Colonic mucosa (tissue), 4 donors: ENCODE measurements around the gene BLTP1. TPM values are rescaled to one million over a fixed set of nuclear protein-coding genes. Genes with fewer than 3 reads are reported as not detected.

Source experiments
- DNase-seq: peaks from one replicate; pipeline ENCODE4 v3.0.0-alpha.2; 2020
- H3K27ac ChIP-seq: fragments of 200-600 bp; one replicate; pipeline ENCODE4 v1.8.0; 2021
- H3K27me3 ChIP-seq: fragments of 200-600 bp; one replicate; pipeline ENCODE4 v1.8.0; 2021
- H3K36me3 ChIP-seq: fragments of 200-600 bp; one replicate; pipeline ENCODE4 v1.8.0; 2021
- H3K4me1 ChIP-seq: fragments of 200-600 bp; one replicate; pipeline ENCODE4 v1.8.0; 2021; ENCODE audit warnings: mild to moderate bottlenecking
- H3K4me3 ChIP-seq: fragments of 200-600 bp; one replicate; pipeline ENCODE4 v1.8.0; 2021
- H3K9ac ChIP-seq, 2 donors: one replicate each; pipeline ENCODE4 v1.7.0; 2013; ENCODE audit warnings: control low read depth in 2 of 2, low read depth in 2 of 2, low read length in 2 of 2
- H3K9me3 ChIP-seq: fragments of 200-600 bp; one replicate; pipeline ENCODE4 v1.8.0; 2021
- intact Hi-C: fragments of 100-400 bp; cut with DNase I; formaldehyde crosslinking; loops from one replicate; pipeline ENCODE4 v1.14.1; 2022
- total RNA-seq, 2 donors: library from RNA; stranded (reverse); fragmentation: NEBNext Ultra II Directional in 1 of 2; extraction: Animal tissue kit (Norgen Biotek cat#: 25700) in 1 of 2; gene quantifications; one replicate each; pipeline ENCODE4 v1.2.1, GENCODE V29; 2021
- TF ChIP-seq, protein P1 (sequence below): fragments of 200-600 bp; IDR thresholded peaks from one replicate; pipeline ENCODE4 v1.8.0; 2022; ENCODE audit warnings: antibody characterized with exemption, mild to moderate bottlenecking
- donor health status: healthy.
- donor health status: DM: no; HTN: no; CAD: no.
- donor health status: DM: no; HTN: no; CAD: no.

BLTP1 gene
- total RNA-seq, 2 donors from 2014 or later = 47.8 to 80.1 TPM

- TF ChIP-seq, protein P1, sequence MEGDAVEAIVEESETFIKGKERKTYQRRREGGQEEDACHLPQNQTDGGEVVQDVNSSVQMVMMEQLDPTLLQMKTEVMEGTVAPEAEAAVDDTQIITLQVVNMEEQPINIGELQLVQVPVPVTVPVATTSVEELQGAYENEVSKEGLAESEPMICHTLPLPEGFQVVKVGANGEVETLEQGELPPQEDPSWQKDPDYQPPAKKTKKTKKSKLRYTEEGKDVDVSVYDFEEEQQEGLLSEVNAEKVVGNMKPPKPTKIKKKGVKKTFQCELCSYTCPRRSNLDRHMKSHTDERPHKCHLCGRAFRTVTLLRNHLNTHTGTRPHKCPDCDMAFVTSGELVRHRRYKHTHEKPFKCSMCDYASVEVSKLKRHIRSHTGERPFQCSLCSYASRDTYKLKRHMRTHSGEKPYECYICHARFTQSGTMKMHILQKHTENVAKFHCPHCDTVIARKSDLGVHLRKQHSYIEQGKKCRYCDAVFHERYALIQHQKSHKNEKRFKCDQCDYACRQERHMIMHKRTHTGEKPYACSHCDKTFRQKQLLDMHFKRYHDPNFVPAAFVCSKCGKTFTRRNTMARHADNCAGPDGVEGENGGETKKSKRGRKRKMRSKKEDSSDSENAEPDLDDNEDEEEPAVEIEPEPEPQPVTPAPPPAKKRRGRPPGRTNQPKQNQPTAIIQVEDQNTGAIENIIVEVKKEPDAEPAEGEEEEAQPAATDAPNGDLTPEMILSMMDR = no peak
Measured at GRCh38 chr4:122146652-122147051, 5.5 kb upstream of the BLTP1 start.

GRCh38 chr4:122150931-122151330, 1.2 kb upstream of the BLTP1 start:
- H3K36me3 ChIP-seq = no peaks in the 10 kb centered on the region
- H3K27me3 ChIP-seq = no peaks in the 10 kb centered on the region
- H3K27ac ChIP-seq = peak overlapping the region; percentile 98
- TF ChIP-seq, protein P1 = no peak
- no peaks in the 10 kb centered on the region for H3K9me3 ChIP-seq
- DNase-seq = no peak
- intact Hi-C loops = loop anchor here (10.0 kb wide), 1 partner anchor 196 kb away; the partner anchor contains the start of gene TRPC3
- H3K9ac ChIP-seq = no peak overlapping the region
- H3K4me3 ChIP-seq = no peak overlapping the region
- no peaks in the 10 kb centered on the region for H3K4me1 ChIP-seq

More at GRCh38 chr4:122146652-122147051, 5.5 kb upstream of the BLTP1 start:
- Histone ChIP-seq H3K4me3 (no peak overlapping the region), H3K9me3 (no peaks in the 10 kb centered on the region), H3K27ac (no peak overlapping the region), H3K9ac (no peak overlapping the region), H3K27me3 (no peaks in the 10 kb centered on the region), H3K4me1 (no peaks in the 10 kb centered on the region), H3K36me3 (no peaks in the 10 kb centered on the region)
- DNase-seq = no peak
- intact Hi-C loops = no loop called here

GRCh38 chr4:122152711-122153226, 638 bp downstream of the BLTP1 start:
- TF ChIP-seq, protein P1 = no peak
- H3K4me1 ChIP-seq = no peaks in the 10 kb centered on the region
- intact Hi-C loops = loop anchor here (10.0 kb wide), 1 partner anchor 198 kb away; the partner anchor contains the start of gene TRPC3

GRCh38 chr4:122156819-122157218, 4.7 kb downstream of the BLTP1 start:
- intact Hi-C loops = loop anchor here (10.0 kb wide), 1 partner anchor 202 kb away; the partner anchor contains the start of gene TRPC3
- Histone ChIP-seq H3K9me3 (no peaks in the 10 kb centered on the region), H3K4me1 (no peaks in the 10 kb centered on the region), H3K27ac (no peak overlapping the region), H3K4me3 (no peak overlapping the region), H3K9ac (no peak overlapping the region), H3K36me3 (no peaks in the 10 kb centered on the region), H3K27me3 (no peaks in the 10 kb centered on the region)
- no peak for DNase-seq
- TF ChIP-seq, protein P1 = no peak

More at GRCh38 chr4:122152711-122153226, 638 bp downstream of the BLTP1 start:
- H3K4me3 ChIP-seq = peak overlapping the region; percentile 90
- H3K36me3 ChIP-seq = no peaks in the 10 kb centered on the region
- peak overlapping the region; percentile 95 for H3K9ac ChIP-seq
- H3K27ac ChIP-seq = peak overlapping the region; percentile 98
- H3K27me3 ChIP-seq = no peaks in the 10 kb centered on the region
- DNase-seq = peak; percentile 54
- no peaks in the 10 kb centered on the region for H3K9me3 ChIP-seq

- intact Hi-C loops = no loop called here
- H3K9ac ChIP-seq = no peak overlapping the region
Measured at GRCh38 chr4:122163301-122163700, 11.2 kb downstream of the BLTP1 start.

More at GRCh38 chr4:122163301-122163700, 11.2 kb downstream of the BLTP1 start:
- no peaks in the 10 kb centered on the region for H3K9me3 ChIP-seq
- no peak overlapping the region for H3K4me3 ChIP-seq
- no peak overlapping the region for H3K27ac ChIP-seq
- no peaks in the 10 kb centered on the region for H3K36me3 ChIP-seq
- no peak for DNase-seq
- TF ChIP-seq, protein P1 = no peak
- peaks cover 8% of the 10 kb centered on the region for H3K4me1 ChIP-seq
- no peaks in the 10 kb centered on the region for H3K27me3 ChIP-seq
